GM21423 (cell line): ENCODE measurements around the gene PLA2G7.
"Not testable (repeated sequence)": the region's sequence is repeated elsewhere in the genome, so short reads cannot be mapped to it uniquely, and the experiment has no call there.

Experiments used
- ATAC-seq: cut with Tn5 transposase; IDR thresholded peaks from one replicate; pipeline ENCODE4 v1.9.1; 2021; ENCODE audit warnings: mild to moderate bottlenecking, moderate library complexity; ENCODE audit not compliant: unreplicated experiment

PLA2G7 gene

DNA sequence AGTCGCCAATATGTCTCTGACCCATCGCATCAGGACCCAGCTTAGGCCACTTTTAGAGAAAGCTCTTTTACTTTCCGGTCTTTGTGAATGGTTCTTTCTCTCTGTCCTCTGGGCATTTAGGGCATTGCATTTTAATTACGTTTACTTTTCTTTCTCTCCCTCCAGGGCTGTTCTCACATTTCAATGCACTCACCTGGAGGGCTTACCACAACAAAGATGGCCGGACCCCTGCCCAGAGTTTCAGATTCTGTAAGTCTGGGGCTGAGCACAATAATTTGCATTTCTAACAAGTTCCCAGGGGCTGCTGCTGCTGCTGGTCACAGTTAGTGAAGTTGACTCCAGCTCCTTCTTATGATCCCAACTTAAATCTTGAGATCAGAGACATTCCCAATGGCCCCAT lies 14.6 kb upstream of the PLA2G7 start:
- ATAC-seq: no peak

DNA sequence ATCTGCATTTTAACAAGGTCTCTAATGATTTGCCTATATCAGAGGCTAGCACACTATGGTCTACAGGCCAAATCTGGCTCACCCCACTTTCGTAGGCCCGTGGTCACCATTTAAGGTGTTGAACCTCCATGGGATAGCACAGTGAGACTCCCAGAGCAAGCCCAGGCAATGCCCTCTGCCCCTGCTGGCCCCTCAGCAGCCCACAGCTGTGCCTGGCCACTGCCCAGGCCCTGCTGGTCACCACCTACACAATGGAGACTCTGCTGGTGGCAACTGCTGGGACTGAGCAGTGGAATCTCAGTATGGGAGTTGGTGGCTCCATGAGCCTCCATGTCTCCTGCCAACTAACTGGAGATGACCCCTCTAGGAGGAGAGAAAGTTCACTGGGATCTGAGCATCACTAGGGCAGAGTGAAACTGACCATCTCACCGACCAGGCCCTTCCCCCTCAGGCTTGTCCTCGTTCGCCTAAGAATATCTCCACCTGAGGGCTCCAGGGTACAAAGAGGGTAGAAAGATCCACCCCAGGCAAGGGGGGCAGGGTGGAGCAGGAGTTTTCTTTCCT lies 13.8 kb upstream of the PLA2G7 start:
- no peak for ATAC-seq

DNA sequence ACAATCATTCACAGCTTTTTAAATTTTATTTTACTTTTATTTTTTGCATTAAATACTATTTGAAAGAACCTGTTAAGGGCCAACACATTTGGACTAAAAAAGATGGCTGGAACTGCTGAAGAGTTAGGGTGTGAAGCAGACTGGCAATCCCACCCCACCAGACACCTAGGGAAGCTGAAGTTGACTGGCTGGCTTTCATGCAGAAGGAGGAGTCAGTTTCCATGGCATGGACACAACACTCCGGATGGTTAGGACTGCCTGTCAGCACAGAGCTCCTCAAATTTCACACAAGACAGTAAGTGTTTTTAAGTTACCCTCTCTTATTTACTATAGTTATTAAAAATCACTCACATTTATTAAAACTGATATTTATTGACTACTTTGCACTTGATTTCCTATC lies 11.5 kb upstream of the PLA2G7 start, which contains the start of gene ANKRD66:
Gene ANKRD66, plus strand, starts transcription at position 238 of the 400 bp plus-strand sequence. CDS start 5,016 bp downstream, outside the sequence.
- ATAC-seq: no peak

DNA sequence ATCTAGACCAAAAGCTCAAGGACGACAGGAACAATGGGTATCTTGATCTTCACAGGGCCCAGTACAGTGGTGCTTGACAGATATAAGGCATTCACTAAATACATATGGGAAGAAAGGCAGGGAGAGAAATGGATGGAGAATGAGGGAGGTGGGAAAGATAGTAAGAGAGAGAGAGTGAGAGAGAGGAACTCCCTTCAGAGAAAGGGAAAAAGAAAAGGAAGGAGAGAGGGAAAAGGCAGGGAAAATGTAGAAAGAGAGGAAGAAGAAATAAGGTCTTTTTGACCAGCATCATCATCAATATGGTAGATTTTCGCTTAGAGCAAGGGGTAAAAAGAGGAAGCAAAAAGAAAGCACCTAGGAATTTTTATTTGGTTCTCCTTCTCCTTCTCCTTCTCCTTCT lies 10.8 kb upstream of the PLA2G7 start:
- ATAC-seq: no peak

DNA sequence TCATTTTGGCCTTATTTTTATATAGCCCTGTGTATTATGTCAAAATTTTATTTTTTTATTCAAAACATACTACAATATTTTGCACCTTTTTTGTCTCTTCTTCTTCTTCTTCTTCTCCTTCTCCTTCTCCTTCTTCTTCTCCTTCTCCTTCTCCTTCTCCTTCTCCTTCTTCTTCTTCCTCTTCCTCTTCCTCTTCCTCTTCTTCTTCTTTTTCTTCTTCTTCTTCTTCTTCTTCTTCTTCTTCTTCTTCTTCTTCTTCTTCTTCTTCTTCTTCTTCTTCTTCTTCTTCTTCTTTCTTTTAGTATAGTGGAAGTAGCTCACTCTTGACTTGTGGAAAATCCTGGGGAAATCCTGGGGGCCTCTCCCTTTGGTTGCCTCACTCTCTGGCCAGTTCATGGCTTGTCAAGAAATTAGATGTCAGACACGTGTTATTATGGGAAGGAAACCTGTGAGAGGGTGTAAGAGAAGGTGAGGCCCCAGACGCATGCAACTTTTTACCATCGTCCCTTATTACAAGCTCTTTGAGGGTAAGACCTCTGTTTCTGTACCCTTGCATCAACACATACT lies 9.1 kb upstream of the PLA2G7 start:
- not testable (repeated sequence) for ATAC-seq

DNA sequence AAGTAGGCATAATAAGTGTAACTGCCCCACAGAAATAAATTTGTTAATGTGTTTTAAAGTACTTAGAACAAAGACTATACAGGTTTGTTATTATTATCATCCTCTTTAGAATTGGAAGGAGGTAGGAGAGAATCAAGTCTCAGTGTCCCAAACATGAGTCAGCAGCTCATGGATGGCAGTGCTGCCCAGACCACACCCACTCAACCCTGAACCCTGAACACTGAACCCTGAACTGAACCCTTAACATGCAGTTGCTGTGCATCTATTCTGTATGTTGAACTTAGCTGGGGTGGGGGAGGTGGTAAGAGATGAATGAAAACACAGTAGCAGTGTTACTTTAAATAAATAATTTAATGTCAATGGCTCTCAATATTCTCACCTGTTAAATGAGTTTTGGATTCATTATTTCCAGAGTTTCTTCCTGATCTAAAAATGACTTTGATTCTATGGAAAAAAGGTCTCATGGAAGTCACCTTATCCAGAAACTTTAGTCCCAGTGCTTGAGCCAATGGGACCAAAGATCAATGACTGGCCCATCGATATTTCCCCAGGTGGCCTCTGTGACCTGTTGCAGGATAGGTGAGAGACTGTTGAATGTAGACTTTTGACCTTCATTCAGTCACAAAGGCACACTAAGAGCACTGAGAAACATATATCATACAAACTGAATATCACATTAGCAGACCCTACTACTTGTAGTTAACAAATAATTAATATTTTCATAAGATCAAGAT lies 8.4 kb upstream of the PLA2G7 start:
- ATAC-seq: no peak

DNA sequence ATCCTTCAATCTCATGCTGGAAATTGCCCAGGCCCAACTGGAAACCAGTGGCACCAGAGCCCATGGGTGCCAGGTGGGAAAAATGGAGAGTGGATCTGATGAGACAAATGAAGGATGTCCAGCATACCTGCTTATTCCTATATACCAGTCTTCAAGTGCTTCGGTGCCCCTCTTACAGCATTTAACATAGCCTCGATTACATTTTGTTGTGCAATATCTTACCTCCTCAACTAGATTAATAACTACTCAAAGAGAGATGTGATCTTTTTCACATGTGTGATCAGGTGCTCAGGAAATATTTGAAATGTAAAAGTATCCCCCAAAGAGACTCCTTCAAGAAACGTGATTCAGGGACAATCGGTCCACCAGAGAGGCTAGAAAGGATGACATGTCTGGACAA lies 6.7 kb upstream of the PLA2G7 start:
- no peak for ATAC-seq

DNA sequence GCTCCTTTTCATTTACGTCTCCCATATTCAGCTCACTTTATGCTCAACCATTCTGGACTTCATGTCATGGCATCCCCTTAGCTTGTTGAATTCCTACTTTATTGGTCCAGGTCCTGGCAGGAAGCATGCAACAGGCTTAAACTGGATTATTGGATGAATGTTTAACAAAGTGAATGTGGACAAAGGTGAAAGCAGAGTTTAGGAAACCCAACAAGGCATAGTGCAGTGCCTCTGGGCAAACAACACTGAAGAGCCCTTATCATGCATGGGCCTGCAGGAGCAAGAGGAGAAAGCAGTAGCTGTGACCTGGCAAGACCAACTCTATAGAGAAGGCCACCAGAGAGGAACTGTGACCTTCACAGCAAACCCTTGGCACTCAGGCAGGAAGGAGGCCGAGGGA lies 6.3 kb upstream of the PLA2G7 start:
- ATAC-seq: no peak

DNA sequence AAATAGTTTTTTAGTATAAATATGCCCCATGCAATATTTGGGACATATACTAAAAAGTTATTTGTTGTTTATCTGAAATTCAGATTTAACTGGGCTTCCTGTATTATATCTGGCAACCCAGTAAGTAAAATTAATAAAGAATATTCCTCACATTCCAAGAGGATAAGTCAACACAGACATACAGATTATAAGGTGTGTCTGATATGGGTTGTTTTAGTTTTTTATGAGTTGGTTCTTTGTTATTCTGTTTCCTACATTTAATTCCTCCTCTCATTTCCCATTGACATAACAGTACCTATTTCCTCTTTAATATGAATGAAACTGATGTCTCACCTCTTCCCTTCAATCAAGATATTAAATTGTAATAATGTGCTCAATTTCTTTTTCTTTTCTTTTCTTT lies 1.7 kb upstream of the PLA2G7 start:
- no peak for ATAC-seq

DNA sequence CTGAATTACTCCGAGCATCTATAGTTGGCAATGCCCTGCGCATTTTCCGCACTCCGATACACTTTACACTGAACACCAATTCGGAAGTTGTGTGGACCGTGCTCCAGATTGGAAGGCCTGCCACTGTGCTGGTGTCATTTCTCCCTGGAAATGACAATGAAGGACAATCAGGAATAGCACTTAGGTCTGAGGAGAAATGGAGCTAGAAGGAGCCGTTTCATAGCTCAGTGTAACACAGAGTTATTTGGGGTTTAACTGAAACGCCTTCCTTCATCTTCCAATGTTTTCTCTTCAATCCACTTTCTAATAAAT lies 501 bp upstream of the PLA2G7 start:
- ATAC-seq: no peak

DNA sequence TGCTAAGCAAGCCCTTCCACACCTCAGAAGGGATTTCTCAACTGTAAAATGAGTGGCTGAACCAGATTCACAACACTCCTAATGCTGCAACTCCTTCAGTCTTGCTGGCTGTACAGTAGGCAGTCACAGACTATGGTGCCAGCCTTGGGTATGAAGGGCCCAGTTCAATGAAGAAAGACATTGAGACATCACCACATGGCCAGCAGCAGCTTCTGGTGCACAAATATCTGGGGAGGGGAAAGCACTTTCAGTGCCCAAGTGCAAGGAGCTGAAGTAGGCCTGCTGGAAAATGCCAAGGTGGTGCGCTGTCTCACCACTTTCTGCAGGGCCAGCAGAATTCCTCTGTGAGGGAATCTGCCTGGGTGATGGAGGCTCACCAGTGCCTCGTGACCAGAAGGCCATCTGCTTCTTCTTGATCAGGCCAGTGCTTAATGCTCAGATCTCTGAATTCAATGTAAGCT lies 1.8 kb downstream of the PLA2G7 start:
- ATAC-seq: no peak

DNA sequence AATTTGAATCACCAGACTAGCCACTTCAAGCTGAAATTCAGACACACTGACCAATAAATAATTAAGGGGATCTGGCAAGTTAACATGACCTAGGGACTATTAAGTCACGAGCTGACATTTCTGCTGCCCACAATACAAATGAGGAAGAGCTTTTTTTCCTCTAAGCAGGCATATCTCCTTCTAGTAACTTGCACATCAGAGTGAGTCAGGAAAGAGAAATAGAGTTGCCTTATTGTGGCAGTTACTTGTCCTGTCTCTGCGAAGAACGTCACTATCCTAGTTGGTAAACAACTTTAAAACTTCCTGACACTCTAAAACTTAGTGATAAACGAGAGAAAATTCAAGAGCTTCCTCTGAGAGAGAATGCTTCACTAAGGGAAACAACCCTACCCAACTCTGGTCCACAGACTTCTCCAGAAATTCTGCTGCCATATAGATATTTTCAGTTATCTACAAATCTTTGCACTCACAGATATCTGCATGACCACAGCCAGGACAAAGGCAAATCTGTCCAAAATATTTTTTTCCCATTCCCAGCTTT lies 4.2 kb downstream of the PLA2G7 start:
- no peak for ATAC-seq

DNA sequence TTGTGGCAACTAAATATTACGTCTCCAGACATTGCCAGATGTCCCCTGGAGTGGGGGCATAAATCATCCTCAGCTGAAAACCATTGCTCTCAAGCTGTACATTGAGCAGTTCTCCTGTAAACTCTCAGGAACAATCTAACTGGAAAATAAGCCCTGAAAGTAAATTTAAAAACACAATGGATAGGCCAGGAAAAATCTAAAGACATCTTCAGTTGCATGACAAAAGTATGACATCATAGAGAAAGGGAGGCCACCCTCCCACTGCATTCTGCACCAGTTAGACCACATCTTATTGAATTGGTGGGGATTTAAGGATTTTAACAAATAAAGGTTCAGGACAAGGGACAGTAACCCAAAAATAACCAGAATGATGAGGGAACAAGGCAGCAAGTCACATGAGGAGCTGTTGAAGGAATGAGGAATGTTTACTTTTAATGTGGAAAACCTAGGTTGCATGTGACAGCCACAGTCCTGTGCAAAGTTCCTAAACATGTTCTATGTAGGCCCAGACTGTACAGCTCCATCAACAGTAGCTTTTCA lies 5.3 kb downstream of the PLA2G7 start:
- ATAC-seq: no peak

DNA sequence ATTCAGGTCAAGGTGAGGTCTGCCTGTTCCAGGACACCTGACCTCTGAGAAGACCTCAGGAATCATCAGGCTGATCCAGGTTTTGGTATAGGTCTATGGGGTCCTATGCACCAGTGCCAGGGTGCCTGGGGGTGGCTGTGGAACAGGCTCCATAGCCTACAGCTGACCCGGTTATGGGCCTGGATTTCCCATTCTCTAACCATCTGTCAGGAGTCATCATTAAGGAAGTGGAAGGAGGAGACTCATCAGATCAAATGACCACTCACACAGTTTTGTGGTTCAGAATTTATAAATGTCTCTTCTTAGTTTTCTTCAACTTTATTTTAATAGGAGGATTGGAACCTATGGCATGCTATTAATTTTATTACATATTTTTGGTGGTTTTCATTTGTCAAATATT lies 14.8 kb downstream of the PLA2G7 start:
- no peak for ATAC-seq

DNA sequence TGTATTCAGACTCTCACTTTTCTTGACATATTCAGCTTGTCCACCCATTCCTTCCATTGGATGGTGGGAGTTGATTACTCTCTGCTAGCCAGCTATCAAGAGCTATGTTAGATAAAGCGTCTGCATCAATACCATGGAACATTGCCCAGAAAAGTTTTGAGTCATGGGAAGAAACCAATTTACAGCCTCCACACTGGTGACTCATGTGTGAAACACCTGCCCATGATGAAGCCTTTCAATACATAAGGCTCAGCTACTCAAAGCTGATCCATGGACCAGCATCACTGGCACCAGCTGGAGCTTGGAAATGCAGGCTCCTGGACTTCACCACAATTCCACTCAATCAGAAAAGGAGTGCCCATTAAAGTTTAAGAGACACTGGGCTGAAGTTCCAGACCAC lies 16.1 kb downstream of the PLA2G7 start:
- no peak for ATAC-seq

DNA sequence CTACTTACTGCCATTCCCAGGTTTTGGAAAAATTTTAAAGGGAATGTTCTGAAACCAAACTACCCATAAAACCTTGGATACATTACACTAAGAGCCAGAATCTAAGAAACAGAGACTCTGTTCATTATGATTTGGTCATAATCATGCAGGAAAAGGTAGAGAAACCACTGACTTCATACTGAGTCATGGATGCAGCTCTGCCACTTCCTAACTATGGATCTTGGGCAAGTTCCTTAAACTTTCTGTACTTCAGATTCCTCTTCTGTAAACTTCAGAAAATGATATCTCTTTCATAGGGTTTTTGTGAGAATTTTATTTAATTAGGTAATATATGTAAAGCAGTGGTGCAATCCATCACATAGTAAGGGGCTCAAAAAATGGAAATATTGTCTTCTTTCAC lies 20.0 kb downstream of the PLA2G7 start:
- no peak for ATAC-seq

DNA sequence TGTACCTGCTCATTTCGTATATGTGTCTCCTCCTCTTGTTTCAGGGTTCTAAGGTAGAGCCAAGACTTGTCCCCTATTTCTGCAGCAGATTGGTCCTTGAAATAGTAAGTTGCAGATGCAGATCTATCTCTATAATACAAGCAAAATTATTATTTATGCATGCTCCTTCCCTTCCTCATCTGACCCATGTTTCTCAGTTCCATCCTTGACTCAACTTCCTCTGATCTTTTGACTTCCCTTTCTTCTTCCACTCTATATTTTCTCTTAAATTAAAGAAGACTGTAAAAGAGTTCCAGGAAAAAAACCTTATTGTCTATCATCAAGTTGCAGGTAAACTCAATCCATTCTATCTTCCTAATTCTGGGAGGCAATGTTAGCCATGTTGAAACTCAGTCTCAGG lies 23.7 kb downstream of the PLA2G7 start:
- ATAC-seq: no peak

DNA sequence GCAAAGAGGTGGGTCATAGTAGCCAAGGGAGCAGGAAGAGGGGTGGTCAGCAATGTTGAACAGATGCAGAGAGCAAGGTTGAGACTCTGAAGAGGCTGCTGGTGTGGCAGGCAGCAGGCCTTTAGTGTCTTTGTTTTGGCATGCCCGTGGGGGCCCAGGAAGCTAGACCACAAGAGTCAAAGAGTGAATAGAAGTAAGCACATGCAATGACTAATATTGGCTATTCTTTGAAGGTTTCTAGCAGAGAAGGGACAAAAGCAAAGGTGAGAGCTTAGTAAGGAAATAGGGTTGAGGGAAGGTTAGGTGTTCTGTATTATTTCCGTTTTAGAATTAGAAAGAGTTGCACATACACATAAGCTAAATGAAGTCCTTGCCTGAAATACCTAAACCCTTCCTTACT lies 28.7 kb downstream of the PLA2G7 start:
- no peak for ATAC-seq

DNA sequence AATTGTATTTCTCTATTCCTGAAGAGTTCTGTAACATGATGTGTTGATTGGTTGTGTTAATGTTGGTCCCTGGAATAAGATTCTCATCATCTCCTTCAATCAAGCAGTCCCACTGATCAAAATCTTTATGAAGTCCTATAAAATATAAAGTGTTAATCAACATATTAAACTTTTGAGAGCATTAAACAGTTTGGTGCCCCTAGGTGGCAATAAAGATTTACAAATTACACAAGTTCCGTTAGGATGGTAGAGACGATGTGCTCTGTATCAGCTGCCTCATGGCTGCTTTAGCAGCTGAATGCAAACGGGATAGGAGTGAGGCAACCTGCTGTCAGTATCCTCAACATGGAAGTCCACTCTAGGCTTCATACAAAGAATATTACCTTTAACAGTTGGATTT lies 30.6 kb downstream of the PLA2G7 start:
- no peak for ATAC-seq

DNA sequence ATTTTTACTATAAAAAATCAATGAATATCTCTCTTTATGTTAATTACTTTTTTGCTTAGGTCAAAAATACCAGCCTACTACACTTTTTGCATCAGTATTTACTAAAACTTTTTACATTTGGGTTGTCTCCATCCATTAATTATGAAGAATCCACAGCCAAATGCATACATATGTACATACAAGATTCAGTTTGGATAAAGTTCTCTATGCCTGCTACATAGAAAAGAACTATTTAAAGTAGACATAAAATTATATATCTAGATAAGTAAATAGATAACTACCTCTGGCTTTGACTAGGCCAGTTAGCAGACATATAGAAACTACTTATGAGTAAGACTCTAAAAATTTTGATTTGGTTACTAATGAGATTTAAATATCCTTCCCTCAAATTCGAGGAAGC lies 35.2 kb downstream of the PLA2G7 start:
- no peak for ATAC-seq

DNA sequence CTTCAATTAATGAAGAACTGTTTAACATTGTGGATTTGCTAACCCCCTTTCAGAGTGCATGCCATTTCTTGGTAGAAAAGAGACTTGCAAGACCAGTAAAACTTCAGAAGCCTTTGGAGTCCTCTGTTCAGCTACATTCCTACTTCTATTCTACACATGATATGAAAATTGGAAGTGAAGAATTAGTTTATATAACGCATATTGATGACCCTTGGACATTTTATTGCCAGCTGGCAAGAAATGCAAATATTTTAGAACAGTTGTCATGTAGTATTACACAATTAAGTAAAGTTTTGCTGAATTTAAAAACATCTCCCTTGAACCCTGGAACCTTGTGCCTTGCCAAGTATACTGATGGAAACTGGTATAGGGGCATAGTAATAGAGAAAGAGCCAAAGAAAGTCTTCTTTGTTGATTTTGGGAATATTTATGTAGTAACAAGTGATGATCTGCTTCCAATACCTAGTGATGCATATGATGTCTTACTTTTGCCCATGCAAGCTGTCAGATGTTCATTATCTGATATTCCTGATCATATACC lies 44.2 kb downstream of the PLA2G7 start:
- ATAC-seq: no peak
